HFF-Myc (cell line): ENCODE data around the gene UGT1A5.

ENCODE experiments used
- DNase-seq: peaks from one replicate; pipeline ENCODE4 v3.0.0-alpha.2; 2011; ENCODE audit warnings: low read depth; ENCODE audit errors: extremely low read depth
- H3K4me3 ChIP-seq: replicated peaks from 2 replicates; pipeline ENCODE4 v1.5.1; 2011; ENCODE audit warnings: low read depth, mild to moderate bottlenecking, control low read depth, low read length
- CTCF ChIP-seq: IDR thresholded peaks from 2 replicates; pipeline ENCODE4 v1.5.1; 2012; ENCODE audit warnings: mild to moderate bottlenecking, low read depth, low read length, control low read depth; ENCODE audit errors: missing control alignments

Gene UGT1A5

GRCh38 chr2:233803292-233803911, 90.7 kb downstream of the UGT1A5 start:
- DNase-seq: no peak
- no peak overlapping the region for H3K4me3 ChIP-seq
- TF ChIP-seq CTCF: no peak

- DNase-seq: no peak
- no peak for TF ChIP-seq CTCF
- no peak overlapping the region for H3K4me3 ChIP-seq
Observed at GRCh38 chr2:233803994-233804393, 91.3 kb downstream of the UGT1A5 start.

- H3K4me3 ChIP-seq: no peak overlapping the region
- TF ChIP-seq CTCF: peak; percentile 14
- DNase-seq: no peak
Observed at GRCh38 chr2:233807215-233807865, 94.6 kb downstream of the UGT1A5 start.

- TF ChIP-seq CTCF: no peak
- no peak for DNase-seq
- H3K4me3 ChIP-seq: no peak overlapping the region
Observed at GRCh38 chr2:233807966-233808935, 95.5 kb downstream of the UGT1A5 start.

GRCh38 chr2:233810385-233810784, 97.7 kb downstream of the UGT1A5 start:
- no peak for TF ChIP-seq CTCF
- H3K4me3 ChIP-seq: no peak overlapping the region
- DNase-seq: no peak

- no peak overlapping the region for H3K4me3 ChIP-seq
- no peak for TF ChIP-seq CTCF
- DNase-seq: no peak
Observed at GRCh38 chr2:233811087-233811486, 98.4 kb downstream of the UGT1A5 start.
